T-helper 1 cell (primary cell): Measurements from ENCODE around the gene SLIT3.

Experiments
- DNase-seq, 5 donors: peaks; one replicate each; pipeline ENCODE4 v3.0.0-alpha.2; 2012 to 2020

The SLIT3 gene

DNA sequence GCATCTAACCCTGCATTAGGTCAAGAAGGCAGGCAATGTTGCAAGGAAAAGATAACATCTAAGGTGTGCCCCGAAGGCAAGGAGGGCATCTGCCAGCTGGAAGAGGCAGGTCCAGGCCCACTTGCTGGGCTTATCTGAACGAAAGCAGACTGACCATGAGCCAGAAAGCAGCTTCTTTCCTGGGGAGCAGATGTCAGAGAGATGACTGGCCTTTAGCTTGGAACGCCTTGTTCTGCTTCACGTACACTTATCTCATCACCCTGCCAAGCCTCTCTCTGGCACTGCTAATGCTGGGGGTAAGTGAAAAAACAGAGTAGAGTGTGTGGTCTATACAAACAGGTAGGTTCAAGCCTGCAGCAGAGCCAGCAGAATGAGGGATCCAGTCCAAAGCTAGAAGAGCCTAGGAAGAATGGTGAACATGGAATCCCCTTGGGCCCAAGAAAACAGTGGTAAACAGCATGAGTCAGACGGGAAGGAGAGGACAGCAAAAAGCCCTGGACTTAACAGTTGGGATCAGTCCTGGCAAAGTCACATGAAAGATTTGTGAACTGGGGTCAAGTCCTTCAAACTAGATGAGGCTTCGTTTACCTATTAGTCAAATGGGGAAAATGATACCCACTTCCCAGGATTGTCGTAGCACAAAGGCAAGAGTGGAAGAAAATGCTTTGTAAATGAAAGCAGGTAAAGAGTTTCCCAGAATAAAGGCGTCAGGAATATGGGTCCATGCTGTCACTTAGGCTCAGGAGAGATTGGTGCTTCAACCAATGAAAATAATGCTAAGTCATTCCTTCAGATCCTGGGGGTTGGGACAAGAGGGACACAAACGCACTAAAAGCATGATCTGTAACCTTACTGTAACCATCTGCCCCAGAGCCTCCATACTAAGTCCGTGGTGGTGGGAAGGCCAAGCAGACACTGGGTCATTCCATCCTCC lies 200.9 kb downstream of the SLIT3 start:
- no peak for DNase-seq

DNA sequence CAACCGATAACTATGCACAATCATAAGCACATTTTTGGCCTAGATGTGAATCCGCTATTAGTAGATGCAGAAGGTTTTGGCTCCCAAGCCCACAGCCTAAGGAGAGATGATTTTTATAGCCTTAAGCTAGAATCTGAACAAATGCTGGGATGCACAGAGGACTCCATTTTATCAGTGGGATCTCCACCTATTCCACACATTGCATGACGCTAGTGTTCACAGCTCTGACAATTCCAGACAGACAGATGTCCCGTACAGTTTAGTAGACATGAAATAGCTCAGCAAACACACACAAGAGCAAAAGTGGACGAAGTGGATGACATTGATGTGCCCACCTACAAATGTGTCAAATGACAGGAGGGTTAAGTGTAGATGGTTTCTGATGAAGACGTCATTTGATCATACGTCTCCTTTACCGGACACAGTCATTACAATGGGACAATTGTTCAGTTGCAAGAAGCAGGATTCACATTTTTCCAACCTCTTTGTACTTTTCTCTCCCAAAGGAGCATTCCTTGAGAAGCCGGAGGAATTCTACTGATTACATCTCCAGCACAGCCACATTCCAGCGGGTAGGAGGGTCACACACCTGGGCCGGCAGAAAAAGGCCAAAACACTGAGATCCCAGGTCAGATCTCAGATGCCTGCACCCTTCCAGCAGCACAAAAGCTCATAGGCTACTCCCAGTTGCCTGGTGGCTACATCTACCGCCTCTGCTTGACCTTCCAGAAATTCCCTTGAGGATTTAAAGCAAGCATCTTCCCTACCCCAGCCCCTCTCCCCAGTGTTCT lies 202.4 kb downstream of the SLIT3 start:
- DNase-seq, result no peak

DNA sequence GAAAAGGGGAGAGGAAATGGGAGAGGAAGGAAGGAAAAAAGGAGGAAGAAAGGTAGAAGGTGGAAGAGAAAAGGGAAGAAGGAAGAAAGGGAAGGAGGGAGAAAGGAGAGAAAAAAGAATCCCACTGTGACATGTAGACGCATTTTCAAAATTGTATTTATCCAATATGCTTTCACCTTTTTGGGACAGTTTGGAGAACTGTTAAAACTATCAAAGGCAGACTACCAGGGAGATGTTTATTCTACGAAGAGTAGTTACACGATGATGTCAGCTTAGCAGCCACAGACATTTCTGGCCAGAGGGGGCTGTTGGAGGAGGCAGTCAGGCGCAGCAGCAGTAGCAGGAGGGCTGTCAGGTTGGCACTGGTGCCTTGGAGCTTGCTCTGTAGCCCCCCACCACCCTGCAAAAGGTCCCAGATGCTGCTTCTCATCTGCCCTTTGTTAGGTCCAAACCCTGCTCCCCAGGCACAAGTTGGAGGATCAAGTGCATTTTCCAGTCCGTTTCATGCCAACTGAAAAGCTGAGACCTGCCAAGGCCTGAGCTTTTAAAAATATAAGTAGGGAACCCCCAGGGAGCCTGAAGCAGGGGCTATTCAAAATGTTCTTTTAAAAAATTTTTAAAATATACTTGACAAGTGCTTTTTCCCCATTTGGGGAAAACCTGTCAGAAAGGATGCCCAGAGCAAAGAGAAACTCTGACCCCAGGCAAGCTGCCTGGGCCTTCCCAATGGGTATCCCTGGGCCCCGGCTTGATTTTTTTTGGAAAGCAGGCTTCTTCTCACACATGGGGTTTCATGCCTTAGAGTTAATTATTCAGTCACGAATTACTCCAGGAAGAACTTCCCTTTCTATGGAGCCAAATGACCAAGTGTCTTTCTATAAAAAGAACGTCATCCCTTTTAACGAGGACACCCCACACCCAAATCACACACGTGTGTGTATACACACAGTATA lies 203.3 kb downstream of the SLIT3 start:
- DNase-seq, result no peak

DNA sequence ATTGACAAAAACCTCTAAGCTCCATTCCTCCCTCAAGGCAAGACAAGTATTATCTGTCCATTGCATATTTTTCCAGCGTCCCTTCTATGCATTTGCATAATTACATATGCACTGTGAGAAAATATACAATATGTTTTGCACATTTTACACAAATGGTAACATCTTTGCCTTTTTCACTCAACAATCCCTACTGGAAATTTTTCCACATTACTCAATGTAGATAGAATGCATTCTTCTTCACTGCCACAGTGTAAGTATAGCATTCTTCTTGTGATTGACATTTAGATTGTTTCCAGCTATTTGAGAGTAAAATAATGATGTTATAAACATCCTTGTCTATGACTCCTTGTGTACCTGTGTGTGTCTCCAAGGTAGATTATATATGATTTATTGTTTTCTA lies 205.0 kb downstream of the SLIT3 start:
- no peak for DNase-seq

DNA sequence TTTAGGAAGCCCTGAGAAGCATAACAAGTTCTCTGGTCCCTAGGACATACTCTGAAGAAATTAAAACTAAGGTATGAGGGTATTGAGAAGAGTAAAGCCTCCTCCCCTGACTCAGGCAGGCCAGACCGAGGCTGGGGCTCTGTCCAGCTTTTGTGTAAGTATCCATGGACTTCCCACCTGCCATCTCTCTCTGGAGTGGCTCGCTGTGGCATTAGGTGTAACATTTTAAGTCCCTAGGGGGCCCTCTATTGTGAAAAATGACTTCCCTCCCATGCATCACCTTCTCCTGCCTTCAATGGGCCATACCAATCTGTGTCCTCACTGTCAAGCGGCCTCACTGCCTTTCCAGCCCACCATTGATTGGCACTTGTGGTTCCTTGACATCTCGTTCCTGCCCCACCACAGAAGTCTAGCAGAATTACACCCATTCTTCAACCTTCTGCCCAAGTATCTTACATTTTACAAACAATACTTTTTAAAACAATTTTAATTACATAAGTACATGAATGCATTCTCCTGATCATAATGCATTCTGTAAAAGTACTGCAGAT lies 205.5 kb downstream of the SLIT3 start:
- DNase-seq, result no peak

DNA sequence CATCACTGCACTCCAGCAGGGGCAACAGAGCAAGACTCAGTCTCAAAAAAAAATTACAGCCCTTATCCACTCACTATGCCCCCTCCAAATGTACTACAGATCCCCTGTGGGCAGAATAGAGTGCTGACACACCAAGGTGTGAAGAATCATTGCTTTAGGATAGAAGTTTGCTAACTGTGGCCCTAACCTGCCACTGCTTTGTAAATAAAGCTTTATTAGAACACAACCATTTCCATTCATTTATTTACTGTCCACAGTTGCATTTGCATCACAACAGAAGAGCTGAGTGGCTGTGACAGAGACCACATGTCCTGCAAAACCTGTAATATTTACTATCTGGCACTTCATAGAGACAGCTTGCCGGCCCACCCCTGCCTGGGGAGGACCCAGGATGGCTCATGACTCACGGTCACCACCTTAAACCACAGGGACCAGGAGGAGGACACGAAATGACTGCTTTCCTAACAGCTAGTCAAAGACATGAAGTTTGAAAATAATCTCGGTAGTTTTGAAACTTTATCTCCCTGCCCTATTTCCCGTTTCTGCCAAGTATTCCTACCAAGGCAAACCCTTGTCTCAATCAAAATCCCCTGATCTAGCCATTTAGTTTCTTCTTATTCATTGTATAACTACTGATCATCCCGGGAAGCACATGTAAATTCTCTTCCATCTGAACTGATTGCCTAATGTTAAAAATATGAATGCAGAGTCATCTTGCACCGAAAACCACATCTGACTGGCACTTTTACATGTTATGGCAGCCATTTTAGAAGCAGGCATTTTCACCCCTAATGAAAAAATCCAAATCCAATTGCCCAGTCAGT lies 206.1 kb downstream of the SLIT3 start:
- no peak for DNase-seq

DNA sequence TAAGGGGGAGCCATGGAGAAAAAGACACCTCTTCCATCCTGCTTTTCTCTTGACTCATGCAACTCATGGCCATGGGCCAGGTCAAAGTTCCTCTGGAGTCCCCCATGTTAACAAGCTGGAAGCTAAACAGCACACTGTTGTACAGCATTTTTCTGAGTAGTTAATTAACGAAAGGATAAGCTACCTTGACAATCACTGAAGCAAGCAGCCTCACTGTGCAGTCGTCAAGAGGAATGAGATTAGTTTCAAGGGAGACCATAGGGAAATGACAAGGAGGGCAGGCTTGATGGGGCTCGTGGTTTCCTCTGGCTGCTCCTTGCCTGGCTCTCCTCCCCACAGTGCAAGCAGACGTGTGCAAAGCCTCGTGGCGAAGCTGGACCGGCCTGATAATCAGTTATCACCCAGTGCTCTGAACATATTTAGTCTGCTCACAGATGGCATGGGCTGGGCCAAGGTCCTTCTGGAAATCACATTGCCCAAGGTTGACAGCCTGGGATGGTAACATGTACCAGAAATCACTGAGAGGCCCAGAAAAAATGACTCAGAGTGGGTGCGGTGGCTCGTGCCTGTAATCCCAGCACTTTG lies 209.5 kb downstream of the SLIT3 start:
- no peak for DNase-seq

DNA sequence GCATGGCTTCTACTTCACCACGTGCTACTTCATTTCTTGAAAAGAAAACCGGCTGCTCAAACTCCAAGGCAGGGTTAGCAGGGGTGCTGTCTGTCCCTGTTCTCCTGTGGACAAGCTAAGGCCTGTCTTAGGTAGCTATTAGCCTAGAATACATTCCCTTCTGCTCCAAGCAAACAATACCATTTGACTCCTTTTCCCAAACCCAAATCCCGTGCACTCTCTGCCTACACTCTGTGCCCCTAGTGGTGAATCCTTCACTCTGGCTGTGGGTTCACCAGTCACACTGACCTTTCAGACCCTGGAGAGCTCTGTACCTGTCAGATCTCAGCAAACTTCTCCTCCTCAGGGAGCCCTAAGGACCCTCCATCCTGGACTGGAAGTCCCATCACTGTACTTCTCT lies 211.6 kb downstream of the SLIT3 start:
- DNase-seq, result no peak

DNA sequence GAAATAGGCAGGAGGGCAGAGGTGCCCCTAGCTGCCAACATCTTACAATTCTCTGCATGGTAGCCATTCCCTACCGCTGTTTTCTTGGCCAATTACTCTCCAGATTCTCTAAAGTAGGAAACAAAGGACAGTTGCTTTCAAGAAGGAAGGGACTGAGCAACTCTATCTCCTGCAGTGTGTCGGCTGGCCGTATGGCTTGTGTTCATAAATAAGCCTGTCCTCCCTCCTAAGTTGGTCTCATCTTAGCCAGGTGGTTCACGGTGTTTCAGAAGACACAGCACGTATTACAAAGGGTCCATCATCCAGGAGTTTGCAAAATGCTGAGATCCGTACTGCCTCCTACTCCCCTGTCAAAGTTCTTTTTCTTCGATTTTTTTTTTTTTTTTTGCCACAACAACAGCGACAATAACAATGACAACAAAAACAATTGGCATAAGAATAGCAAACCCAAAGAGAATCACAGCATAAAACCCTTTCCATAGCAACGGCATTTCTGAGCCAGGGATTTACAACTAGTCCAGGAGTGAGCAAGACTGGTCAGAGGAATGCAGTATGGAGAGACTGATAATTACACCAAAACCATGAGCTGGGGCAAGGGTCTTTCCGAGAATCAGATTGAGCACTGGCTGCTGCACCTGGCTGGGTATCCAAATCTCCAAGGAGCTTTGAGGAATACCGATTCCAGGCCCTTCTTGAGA lies 212.8 kb downstream of the SLIT3 start:
- DNase-seq, result no peak

DNA sequence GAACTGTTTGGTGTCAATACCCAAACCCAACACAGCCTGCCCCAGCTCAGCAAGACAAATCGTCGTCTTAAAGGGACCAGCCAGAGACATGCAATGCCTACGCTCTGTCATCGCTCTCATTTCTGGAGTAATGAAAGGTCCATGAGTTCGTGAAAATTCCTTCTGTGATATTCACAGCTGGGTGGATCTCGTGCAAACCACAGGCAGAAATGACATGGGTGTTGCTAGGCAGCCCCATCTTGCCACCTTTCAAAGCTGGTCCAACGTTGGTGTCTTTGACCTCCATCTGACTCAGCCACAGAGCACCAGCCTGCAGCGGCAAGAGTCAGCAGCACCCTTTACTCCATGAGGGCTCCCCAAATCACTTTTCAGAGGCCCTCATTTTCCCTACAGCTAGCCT lies 215.3 kb downstream of the SLIT3 start:
- DNase-seq, result no peak

DNA sequence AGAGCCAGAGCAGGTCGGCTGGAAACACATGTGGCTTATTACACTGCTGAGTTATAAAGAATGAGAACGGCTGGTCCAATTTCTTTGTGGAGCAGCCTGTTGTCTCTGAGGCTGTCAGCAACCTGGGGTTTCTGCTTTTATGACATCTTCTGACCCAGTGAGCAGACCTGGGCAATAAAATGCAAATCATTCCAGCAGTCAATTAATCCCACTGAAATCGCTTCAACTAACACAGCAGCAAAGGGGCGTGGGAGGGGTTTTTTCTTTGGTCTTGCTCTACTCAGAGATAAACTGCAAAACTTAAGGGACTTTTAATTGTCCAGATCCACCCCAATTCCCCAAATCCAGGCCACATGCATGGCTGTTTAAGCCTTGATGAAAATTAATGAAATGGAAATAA lies 215.7 kb downstream of the SLIT3 start:
- DNase-seq, result no peak

DNA sequence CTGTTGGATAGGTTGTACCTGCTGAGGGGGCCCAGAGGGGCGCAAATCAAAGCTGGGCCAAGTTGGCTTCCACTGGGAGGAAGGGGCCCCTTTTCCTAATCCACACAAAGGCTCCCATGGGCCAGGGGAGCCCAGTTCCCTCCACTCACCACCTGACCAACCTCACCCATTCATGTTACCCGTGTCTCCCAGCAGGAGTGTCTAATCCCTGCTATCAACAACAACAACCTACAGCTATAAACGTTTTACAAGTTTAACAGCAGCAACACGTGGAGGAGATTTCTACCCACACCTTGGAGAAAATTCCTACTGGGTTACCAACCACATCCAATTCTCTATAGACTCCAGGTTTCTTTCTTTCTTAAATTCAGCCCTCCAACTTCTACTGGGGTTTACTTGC lies 216.2 kb downstream of the SLIT3 start:
- DNase-seq, result no peak

DNA sequence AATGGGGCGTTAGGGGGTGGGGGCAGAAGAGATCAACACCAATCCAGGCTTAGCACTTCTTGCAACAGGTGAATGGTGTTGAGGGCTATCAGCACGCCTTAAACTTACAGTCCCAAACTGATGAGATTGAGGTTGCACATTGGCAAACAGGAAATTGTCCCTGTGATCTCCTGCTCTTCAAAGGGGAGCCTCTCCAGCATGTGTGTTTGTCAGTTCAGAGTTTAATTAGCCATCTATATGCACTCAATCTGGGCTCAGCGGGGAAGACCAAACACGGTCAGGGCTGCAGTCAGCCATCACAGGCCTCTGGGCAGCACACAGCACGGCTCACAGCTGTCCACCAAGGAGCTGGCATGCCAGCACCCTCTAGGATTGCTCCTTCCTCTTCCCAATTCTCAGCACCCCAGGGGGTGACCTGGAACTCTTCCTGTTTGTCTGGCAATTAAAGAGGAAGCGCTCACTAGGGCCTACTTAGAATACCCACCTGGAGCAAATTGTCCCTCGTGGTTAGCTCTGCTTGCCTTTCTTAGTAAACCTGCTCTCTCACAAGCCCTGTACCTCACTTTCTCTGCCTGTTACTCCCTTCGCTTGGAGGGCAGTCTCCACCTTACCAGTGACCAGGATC lies 217.4 kb downstream of the SLIT3 start:
- DNase-seq, result no peak

DNA sequence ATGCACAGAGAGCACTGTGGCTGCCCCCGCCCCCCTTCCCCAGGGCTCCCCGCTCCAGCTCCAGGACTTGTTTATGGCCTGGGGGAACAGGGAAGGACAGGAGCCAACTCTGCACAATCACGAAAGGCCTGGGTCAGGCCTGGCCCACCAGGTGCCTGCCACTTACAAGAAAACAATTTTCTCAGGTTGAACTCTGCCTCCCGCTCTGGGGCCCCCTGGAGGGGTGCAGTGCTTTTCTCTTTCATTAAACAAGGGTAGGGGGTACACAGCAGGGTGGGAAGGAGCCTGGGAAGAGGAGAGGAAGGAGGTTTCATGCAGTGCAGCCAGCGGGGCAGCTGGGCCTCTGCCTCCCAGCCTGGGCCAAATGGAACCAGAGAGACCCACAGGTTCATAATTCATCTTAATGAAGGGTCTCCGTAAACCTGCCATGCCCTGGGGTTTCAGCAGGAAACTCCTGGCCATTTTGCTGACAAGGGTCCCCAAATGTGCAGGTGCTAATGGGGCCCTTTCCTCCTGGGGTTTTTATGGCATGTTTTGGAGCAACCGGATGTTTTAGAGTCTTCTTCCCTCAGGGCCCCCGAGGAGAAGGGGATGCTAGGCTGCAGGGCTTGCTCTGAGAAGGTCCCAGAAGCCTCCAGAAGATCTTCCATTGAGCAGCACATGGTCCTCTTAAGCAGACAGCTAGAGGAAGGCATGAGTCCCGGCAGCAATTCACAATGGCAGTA lies 219.8 kb downstream of the SLIT3 start:
- DNase-seq, result no peak

DNA sequence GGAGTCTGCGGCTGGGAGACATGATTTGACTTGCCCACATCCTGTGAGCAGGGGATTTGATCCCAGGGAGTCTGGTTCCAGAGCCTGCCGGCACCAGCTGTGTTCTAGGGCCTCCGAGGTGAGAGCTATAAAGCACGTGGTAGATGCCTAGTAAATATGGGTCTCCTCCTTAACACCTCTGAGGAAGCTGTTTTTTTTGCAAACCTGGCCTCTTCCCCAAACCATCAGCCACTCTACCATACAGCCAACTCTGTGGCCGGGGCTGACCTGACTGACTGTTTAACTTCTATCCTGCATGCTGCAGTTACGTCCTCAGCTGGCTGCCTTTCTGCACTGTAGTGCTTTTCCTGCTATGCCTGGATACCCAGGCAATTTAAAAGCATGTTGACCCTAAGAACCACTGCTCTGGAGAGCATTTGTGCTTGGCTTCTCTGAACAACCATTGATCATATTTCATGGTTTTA lies 220.5 kb downstream of the SLIT3 start:
- no peak for DNase-seq

DNA sequence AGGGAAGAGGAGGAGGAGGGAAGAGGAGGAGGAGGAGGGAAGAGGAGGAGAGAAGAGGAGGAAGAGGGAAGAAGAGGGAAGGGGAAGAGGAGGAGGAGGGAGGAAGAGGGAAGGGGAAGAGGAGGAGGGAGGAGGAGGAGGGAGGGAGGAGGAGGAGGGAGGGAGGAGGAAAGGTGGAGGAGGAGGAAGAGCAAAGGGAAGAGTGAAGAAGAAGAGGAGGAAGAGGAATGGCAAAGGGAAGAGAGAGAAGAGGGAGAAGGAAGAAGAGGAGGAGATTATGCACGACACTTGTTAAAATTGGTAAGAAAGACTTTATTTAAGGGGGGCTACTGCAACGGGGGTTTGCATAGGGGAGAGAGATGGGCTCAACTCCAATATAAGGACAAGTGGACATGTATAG lies 221.2 kb downstream of the SLIT3 start:
- no peak for DNase-seq

DNA sequence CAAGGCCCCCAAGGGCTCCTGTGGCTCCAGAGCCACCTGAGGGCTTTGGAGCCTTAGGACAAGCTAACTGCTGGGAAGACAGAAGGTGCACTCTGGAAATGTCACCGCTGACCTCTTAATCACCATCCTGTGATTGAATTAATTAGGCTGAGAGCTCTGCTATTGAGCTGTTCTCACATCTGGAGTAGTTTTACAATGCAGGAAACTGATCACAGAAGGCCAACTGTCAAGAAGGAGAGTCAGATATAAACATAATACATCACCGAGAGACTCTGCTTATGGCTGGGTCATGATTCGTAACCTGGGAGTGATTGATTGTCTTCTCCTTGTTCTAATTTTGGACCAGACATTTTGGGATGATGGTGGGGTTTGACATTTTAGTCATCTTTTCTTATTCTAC lies 226.1 kb downstream of the SLIT3 start:
- no peak for DNase-seq

DNA sequence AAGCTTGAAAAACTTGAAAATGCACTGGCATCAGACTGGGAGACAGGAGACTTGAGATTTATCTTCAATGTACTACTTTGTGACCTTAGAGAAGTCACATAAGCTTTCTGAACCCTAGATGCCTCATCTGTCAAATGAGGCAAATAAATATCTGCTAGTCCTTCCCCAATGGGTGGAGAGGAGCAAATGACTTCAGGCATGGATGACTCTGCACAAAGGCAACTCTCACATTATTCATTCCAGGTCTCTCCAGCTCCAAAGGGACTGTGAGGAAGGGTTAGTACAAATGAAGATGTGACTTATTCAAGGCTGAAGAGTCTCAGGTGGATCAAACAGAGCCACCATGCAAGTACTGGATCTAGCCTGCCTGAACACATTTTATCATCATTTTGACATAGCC lies 228.7 kb downstream of the SLIT3 start:
- DNase-seq, result no peak

DNA sequence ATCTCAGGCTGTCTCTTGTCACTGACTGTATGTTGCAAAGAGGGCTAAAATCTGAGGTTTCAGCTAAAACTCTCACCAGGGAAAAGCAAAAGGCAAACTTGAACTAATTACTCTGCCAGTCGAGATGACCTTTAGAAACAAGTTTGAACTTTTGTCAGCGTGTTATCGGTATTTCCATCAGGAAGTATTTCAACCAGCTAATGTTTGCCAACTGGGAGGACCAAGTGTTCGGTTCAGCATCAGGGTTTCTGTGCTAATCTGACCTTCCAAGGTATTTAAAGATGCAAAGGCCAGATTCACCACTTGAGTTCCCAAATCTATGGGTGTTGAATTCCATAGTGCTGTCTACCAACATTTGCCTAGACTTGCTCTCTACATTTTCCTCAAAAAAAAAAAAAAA lies 230.5 kb downstream of the SLIT3 start:
- DNase-seq, result no peak
